Activated T-helper 1 cell treated with anti-CD3 and anti-CD28 coated beads, Interleukin-12 subunit alpha, Interleukin-12 subunit beta, Interleukin-2, Interleukin-4 antibody, amounts not matched to agents 30 ng/mL and 10 ng/mL and 1 ng/mL, durations not matched to agents 14 hours and 24 hours and 36 hours (primary cell): Measurements from ENCODE around the gene AGPAT3. TPM values are rescaled to one million over a fixed set of nuclear protein-coding genes. Genes with fewer than 3 reads are reported as not detected.

Experiments used
- DNase-seq: peaks from one replicate; pipeline ENCODE4 v3.0.0; 2021; ENCODE audit warnings: low spot score
- H3K27ac Mint-ChIP-seq: one replicate; pipeline ENCODE4 v1.8.0; 2021; ENCODE audit warnings: mild to moderate bottlenecking, mixed read lengths
- H3K27me3 Mint-ChIP-seq: one replicate; pipeline ENCODE4 v1.8.0; 2022; ENCODE audit warnings: mild to moderate bottlenecking, moderate library complexity, mixed read lengths; ENCODE audit not compliant: insufficient read depth
- H3K36me3 Mint-ChIP-seq: one replicate; pipeline ENCODE4 v1.8.0; 2021; ENCODE audit warnings: low read depth, mixed read lengths
- H3K4me1 Mint-ChIP-seq: one replicate; pipeline ENCODE4 v1.8.0; 2021; ENCODE audit warnings: low read depth, mixed read lengths
- H3K4me3 Mint-ChIP-seq: one replicate; pipeline ENCODE4 v1.8.0; 2021; ENCODE audit warnings: mild to moderate bottlenecking, moderate library complexity, mixed read lengths
- H3K9me3 Mint-ChIP-seq: one replicate; pipeline ENCODE4 v1.8.0; 2021; ENCODE audit warnings: mixed read lengths
- intact Hi-C: fragments of 100-400 bp; cut with micrococcal nuclease; formaldehyde crosslinking; loops from one replicate; pipeline ENCODE4 v1.15.1; 2024
- total RNA-seq: library from RNA; stranded (reverse); gene quantifications from 2 replicates; pipeline ENCODE4 v1.2.3, GENCODE V29; 2022

AGPAT3 gene
- total RNA-seq, 1 donor from 2014 or later: 127 TPM

GRCh38 chr21:43858806-43859648 is 6.0 kb upstream of the AGPAT3 start:
- intact Hi-C loops: no loop called here
- Mint-ChIP-seq H3K27me3 (peaks cover 2% of the 10 kb centered on the region), H3K9me3 (no peaks in the 10 kb centered on the region), H3K27ac (no peak overlapping the region), H3K36me3 (no peaks in the 10 kb centered on the region), H3K4me3 (no peak overlapping the region), H3K4me1 (peaks cover 22% of the 10 kb centered on the region)
- no peak for DNase-seq

- no peak for DNase-seq
- H3K4me3 Mint-ChIP-seq: no peak overlapping the region
- no peak overlapping the region for H3K27ac Mint-ChIP-seq
- H3K27me3 Mint-ChIP-seq: peaks cover 2% of the 10 kb centered on the region
- H3K4me1 Mint-ChIP-seq: peaks cover 14% of the 10 kb centered on the region
- H3K36me3 Mint-ChIP-seq: no peaks in the 10 kb centered on the region
- intact Hi-C loops: no loop called here
- no peaks in the 10 kb centered on the region for H3K9me3 Mint-ChIP-seq
Observed at GRCh38 chr21:43859747-43860214, 5.2 kb upstream of the AGPAT3 start.

GRCh38 chr21:43861706-43862105 is 3.3 kb upstream of the AGPAT3 start:
- DNase-seq: no peak
- peaks cover 2% of the 10 kb centered on the region for H3K27me3 Mint-ChIP-seq
- H3K4me1 Mint-ChIP-seq: peaks cover 5% of the 10 kb centered on the region
- intact Hi-C loops: no loop called here
- H3K36me3 Mint-ChIP-seq: peaks cover 4% of the 10 kb centered on the region
- H3K27ac Mint-ChIP-seq: no peak overlapping the region
- H3K9me3 Mint-ChIP-seq: no peaks in the 10 kb centered on the region
- no peak overlapping the region for H3K4me3 Mint-ChIP-seq

GRCh38 chr21:43864313-43864961 is 586 bp upstream of the AGPAT3 start:
- Mint-ChIP-seq H3K9me3 (no peaks in the 10 kb centered on the region), H3K36me3 (peaks cover 30% of the 10 kb centered on the region), H3K27me3 (peaks cover 2% of the 10 kb centered on the region), H3K27ac (no peak overlapping the region), H3K4me3 (peak overlapping the region; percentile 42), H3K4me1 (peaks cover 33% of the 10 kb centered on the region)
- intact Hi-C loops: loop anchor here (2.0 kb wide), 2 partner anchors 74 to 76 kb away; partner anchors contain the start of gene RRP1
- DNase-seq: peak; percentile 16

GRCh38 chr21:43865540-43866259 is 677 bp downstream of the AGPAT3 start:
- H3K9me3 Mint-ChIP-seq: no peaks in the 10 kb centered on the region
- peaks cover 2% of the 10 kb centered on the region for H3K27me3 Mint-ChIP-seq

GRCh38 chr21:43866260-43866629 is 1.2 kb downstream of the AGPAT3 start:
- Mint-ChIP-seq H3K4me3 (peak overlapping the region; percentile 92), H3K36me3 (peaks cover 39% of the 10 kb centered on the region), H3K9me3 (no peaks in the 10 kb centered on the region), H3K4me1 (peaks cover 44% of the 10 kb centered on the region), H3K27me3 (peaks cover 2% of the 10 kb centered on the region), H3K27ac (peak overlapping the region; percentile 92)
- no peak for DNase-seq
- intact Hi-C loops: loop anchor here (1.0 to 5.0 kb wide), 7 partner anchors 11 to 204 kb away; partner anchors contain the start of gene TRAPPC10

More at GRCh38 chr21:43865540-43866259, 677 bp downstream of the AGPAT3 start:
- intact Hi-C loops: loop anchor here (1.0 to 5.0 kb wide), 9 partner anchors 10 to 203 kb away; partner anchors contain the start of genes RRP1 and TRAPPC10
- H3K27ac Mint-ChIP-seq: peak overlapping the region; percentile 92
- H3K4me1 Mint-ChIP-seq: peaks cover 39% of the 10 kb centered on the region
- peak; percentile 66 for DNase-seq
- peaks cover 34% of the 10 kb centered on the region for H3K36me3 Mint-ChIP-seq
- H3K4me3 Mint-ChIP-seq: peak overlapping the region; percentile 92

- intact Hi-C loops: loop anchor here (1.0 to 5.0 kb wide), 7 partner anchors 11 to 204 kb away; partner anchors contain the start of gene TRAPPC10
- Mint-ChIP-seq H3K27ac (peak overlapping the region; percentile 92), H3K27me3 (peaks cover 2% of the 10 kb centered on the region), H3K9me3 (no peaks in the 10 kb centered on the region), H3K4me3 (peak overlapping the region; percentile 92), H3K36me3 (peaks cover 43% of the 10 kb centered on the region), H3K4me1 (peaks cover 50% of the 10 kb centered on the region)
- DNase-seq: peak; percentile 45
Observed at GRCh38 chr21:43866659-43867331, 1.8 kb downstream of the AGPAT3 start.

GRCh38 chr21:43867332-43867703 is 2.3 kb downstream of the AGPAT3 start:
- peaks cover 2% of the 10 kb centered on the region for H3K27me3 Mint-ChIP-seq
- peak overlapping the region; percentile 92 for H3K27ac Mint-ChIP-seq
- intact Hi-C loops: loop anchor here (2.0 to 5.0 kb wide), 4 partner anchors 13 to 205 kb away; partner anchors contain the start of gene TRAPPC10
- peaks cover 46% of the 10 kb centered on the region for H3K36me3 Mint-ChIP-seq
- H3K4me1 Mint-ChIP-seq: peaks cover 53% of the 10 kb centered on the region
- H3K4me3 Mint-ChIP-seq: peak overlapping the region; percentile 92
- no peak for DNase-seq
- no peaks in the 10 kb centered on the region for H3K9me3 Mint-ChIP-seq

GRCh38 chr21:43867948-43868347 is 2.9 kb downstream of the AGPAT3 start:
- Mint-ChIP-seq H3K36me3 (peaks cover 52% of the 10 kb centered on the region), H3K4me3 (peak overlapping the region; percentile 92), H3K4me1 (peaks cover 59% of the 10 kb centered on the region), H3K9me3 (no peaks in the 10 kb centered on the region), H3K27ac (peak overlapping the region; percentile 92), H3K27me3 (peaks cover 2% of the 10 kb centered on the region)
- intact Hi-C loops: loop anchor here (2.0 to 5.0 kb wide), 4 partner anchors 13 to 206 kb away; partner anchors contain the start of gene TRAPPC10
- no peak for DNase-seq

- Mint-ChIP-seq H3K27me3 (peaks cover 2% of the 10 kb centered on the region), H3K4me1 (peaks cover 65% of the 10 kb centered on the region), H3K36me3 (peaks cover 54% of the 10 kb centered on the region), H3K4me3 (no peak overlapping the region), H3K9me3 (no peaks in the 10 kb centered on the region), H3K27ac (no peak overlapping the region)
- intact Hi-C loops: loop anchor here (5.0 kb wide), 2 partner anchors 144 to 206 kb away; partner anchors contain the start of gene TRAPPC10
- DNase-seq: no peak
Observed at GRCh38 chr21:43868461-43868860, 3.4 kb downstream of the AGPAT3 start.

- no peak for DNase-seq
- Mint-ChIP-seq H3K27me3 (no peaks in the 10 kb centered on the region), H3K4me3 (no peak overlapping the region), H3K4me1 (peaks cover 77% of the 10 kb centered on the region), H3K27ac (no peak overlapping the region), H3K36me3 (peaks cover 62% of the 10 kb centered on the region), H3K9me3 (no peaks in the 10 kb centered on the region)
- intact Hi-C loops: loop anchor here (5.0 kb wide), 2 partner anchors 143 to 207 kb away; partner anchors contain the start of gene TRAPPC10
Observed at GRCh38 chr21:43869486-43870325, 4.7 kb downstream of the AGPAT3 start.
